ENCODE results near the gene TTC13. TPM values are rescaled to one million over a fixed set of nuclear protein-coding genes. Genes with fewer than 3 reads are reported as not detected.

TTC13 gene
- total RNA-seq, 4 donors from 2014 or later: 24.4 to 43.0 (median 26.1) TPM

GRCh38 chr1:231001892-231002291 lies 23.2 kb upstream of the TTC13 start:
- TF ChIP-seq CTCF (IDR thresholded peaks at IDR 0.05; ENCODE audit: low read depth): no peak

GRCh38 chr1:231000639-231001038 lies 22.0 kb upstream of the TTC13 start:
- no peak for TF ChIP-seq CTCF (IDR thresholded peaks at IDR 0.05; ENCODE audit: low read depth)

GRCh38 chr1:231000201-231000600 lies 21.5 kb upstream of the TTC13 start:
- no peak for TF ChIP-seq CTCF (IDR thresholded peaks at IDR 0.05; ENCODE audit: low read depth)

- no peak for TF ChIP-seq CTCF (IDR thresholded peaks at IDR 0.05; ENCODE audit: low read depth)
These were observed 16.2 kb upstream of the TTC13 start for GRCh38 chr1:230994860-230995259.

DNA sequence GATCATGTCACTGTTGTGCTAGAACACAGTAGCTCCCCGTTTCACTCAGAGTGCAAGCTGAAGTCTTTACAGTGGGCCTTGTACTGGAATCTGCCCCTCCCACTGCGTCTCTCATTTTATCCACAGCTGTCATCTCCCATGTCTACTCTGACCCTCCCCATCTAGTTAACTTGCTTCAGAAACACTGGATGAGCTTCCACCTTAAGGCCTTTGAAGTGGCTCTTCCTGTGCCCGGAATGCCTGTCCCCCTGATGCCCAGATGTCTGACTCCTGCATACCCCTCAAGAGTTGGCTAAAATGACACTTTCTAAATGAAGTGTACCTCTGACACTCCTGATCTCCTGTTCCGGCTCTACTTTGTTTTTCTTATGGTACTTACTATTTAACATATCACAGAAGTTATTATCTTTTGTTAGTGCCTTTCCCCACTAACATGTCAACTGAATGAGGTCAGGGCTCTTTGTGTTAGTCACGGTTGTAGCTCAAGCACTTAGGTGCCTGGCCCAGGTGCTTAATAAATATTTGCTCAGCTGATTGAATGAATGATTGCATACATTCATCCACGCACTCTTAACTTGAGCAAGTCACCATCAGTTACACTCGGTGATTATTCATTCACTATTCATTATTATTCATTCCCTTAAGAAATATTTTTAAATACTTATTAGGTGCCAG lies 13.6 kb upstream of the TTC13 start:
- no peak for TF ChIP-seq CTCF (IDR thresholded peaks at IDR 0.05; ENCODE audit: low read depth)

GRCh38 chr1:230987448-230987847 lies 8.8 kb upstream of the TTC13 start:
- no peak for TF ChIP-seq CTCF (IDR thresholded peaks at IDR 0.05; ENCODE audit: low read depth)

DNA sequence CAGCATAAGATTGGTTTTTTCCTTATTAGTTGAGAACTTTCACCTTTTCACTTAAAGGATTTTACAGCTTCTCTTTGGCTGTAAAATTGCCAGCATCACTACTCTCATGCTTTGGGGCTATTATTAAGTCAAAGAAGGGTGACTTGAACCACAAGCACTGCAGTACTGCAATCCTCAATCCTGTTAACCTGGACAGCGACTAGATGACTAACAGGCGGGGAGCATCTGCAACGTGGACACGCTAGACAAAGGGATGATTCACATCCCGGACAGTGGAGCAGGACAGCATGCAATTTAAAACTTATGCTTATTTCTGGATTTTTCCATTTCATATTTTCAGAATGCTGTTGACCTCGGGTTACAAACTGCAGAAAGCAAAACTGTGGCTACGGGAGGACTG lies 8.3 kb upstream of the TTC13 start:
- no peak for TF ChIP-seq CTCF (IDR thresholded peaks at IDR 0.05; ENCODE audit: low read depth)
